OCI-LY7 (cell line): Measurements from ENCODE around the gene MRPL45.
"Not testable (repeated sequence)": the region's sequence is repeated elsewhere in the genome, so short reads cannot be mapped to it uniquely, and the experiment has no call there.

Source experiments
- EZH2phosphoT487 ChIP-seq: fragments of 200-600 bp; sonication (generic); IDR thresholded peaks from 2 replicates; pipeline ENCODE4 v1.6.1; 2018; ENCODE audit warnings: low read depth, borderline replicate concordance, mild to moderate bottlenecking, mixed run types, antibody characterized with exemption, low read length, moderate library complexity, mixed read lengths
- TF ChIP-seq, protein P1 (sequence below): fragments of 200-600 bp; sonication (generic); conservative IDR thresholded peaks from 2 replicates; pipeline ENCODE4 v1.5.1; 2014; ENCODE audit warnings: mild to moderate bottlenecking, antibody characterized with exemption, low read length, moderate library complexity, mixed read lengths

DNA sequence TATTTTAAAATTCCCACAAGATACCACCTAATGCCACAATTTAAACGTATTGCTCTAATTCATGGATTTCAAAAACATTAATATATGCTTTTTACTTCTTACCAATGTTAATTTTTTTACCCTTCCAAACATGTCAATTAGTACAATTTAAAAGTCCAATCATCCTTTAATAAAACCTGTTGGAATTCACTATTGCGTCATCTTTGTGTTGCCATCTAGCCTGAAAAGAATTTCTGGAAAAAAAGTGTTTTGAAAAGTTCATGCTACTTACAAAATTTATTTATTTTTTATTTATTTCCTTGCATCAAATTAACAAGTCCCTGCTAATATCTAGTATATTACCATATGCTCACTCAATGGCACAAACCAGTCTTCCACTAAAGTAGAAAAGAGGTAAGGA lies 42.6 kb upstream of the MRPL45 start:
- TF ChIP-seq, protein P1, sequence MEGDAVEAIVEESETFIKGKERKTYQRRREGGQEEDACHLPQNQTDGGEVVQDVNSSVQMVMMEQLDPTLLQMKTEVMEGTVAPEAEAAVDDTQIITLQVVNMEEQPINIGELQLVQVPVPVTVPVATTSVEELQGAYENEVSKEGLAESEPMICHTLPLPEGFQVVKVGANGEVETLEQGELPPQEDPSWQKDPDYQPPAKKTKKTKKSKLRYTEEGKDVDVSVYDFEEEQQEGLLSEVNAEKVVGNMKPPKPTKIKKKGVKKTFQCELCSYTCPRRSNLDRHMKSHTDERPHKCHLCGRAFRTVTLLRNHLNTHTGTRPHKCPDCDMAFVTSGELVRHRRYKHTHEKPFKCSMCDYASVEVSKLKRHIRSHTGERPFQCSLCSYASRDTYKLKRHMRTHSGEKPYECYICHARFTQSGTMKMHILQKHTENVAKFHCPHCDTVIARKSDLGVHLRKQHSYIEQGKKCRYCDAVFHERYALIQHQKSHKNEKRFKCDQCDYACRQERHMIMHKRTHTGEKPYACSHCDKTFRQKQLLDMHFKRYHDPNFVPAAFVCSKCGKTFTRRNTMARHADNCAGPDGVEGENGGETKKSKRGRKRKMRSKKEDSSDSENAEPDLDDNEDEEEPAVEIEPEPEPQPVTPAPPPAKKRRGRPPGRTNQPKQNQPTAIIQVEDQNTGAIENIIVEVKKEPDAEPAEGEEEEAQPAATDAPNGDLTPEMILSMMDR = not testable (repeated sequence)
- not testable (repeated sequence) for TF ChIP-seq EZH2phosphoT487
